Measurements from ENCODE around the gene WDR27. TPM values are rescaled to one million over a fixed set of nuclear protein-coding genes. Genes with fewer than 3 reads are reported as not detected.

WDR27 gene
- total and polyA plus RNA-seq, 10 of the 15 experiments (the other 5 are each of a cell fraction or from before 2014, with no cell fraction given), result 1.9 to 33.2 (median 19.0) TPM

GRCh38 chr6:169666441-169666840 lies 35.4 kb downstream of the WDR27 start:
- DNase-seq (ENCODE audit: low read depth, low spot score) (no peak), FAIRE-seq (no peak), ATAC-seq (no peak)
- ChIA-PET POLR2A (no interaction called here), CTCF (no interaction called here), RAD21 (ENCODE audit: unreplicated experiment) (no interaction called here), SMC1A (ENCODE audit: uncharacterized antibody, unreplicated experiment) (no interaction called here)
- Histone ChIP-seq H3K4me3 (no peak overlapping the region), H3K27ac (ENCODE audit: control insufficient read depth, insufficient read depth) (no peak overlapping the region), H3K27me3 (replicated peaks in 1 of 2; ENCODE audit: control insufficient read depth in 2 of 2, insufficient read depth in 2 of 2, low read length in 1 of 2) (no peaks in the 10 kb centered on the region), H3K79me2 (ENCODE audit: control insufficient read depth, insufficient read depth, low read length) (no peaks in the 10 kb centered on the region), H3K36me3 (ENCODE audit: control insufficient read depth in 2 of 2, insufficient read depth in 2 of 2, low read length in 1 of 2) (peaks cover 3 to 9% of the 10 kb centered on the region in 2 experiments), H3K4me2 (ENCODE audit: control insufficient read depth, insufficient read depth) (no peak overlapping the region), H2AFZ (ENCODE audit: control insufficient read depth, low read depth, low read length) (no peak overlapping the region), H4K20me1 (ENCODE audit: control insufficient read depth, insufficient read depth) (no peaks in the 10 kb centered on the region), H3K9ac (ENCODE audit: control insufficient read depth, insufficient read depth, low read length) (no peak overlapping the region), H3K4me1 (ENCODE audit: control insufficient read depth, insufficient read depth, low read length) (no peaks in the 10 kb centered on the region), H3K9me3 (replicated peaks; ENCODE audit: control insufficient read depth, insufficient read depth, low read length) (no peaks in the 10 kb centered on the region)
- WGBS (ENCODE audit: insufficient coverage, insufficient replicate concordance, low lambda C conversion rate, missing lambda C conversion rate), result 96% methylated on average over 18 of the region's 18 CpGs
- in situ Hi-C loops (cut with MboI), result no loop called here
- BruUV-seq (replicated peaks), result no TSS peak
- intact Hi-C loops (cut with micrococcal nuclease; ENCODE audit: unreplicated experiment), result no loop called here
- TF ChIP-seq, protein P1, sequence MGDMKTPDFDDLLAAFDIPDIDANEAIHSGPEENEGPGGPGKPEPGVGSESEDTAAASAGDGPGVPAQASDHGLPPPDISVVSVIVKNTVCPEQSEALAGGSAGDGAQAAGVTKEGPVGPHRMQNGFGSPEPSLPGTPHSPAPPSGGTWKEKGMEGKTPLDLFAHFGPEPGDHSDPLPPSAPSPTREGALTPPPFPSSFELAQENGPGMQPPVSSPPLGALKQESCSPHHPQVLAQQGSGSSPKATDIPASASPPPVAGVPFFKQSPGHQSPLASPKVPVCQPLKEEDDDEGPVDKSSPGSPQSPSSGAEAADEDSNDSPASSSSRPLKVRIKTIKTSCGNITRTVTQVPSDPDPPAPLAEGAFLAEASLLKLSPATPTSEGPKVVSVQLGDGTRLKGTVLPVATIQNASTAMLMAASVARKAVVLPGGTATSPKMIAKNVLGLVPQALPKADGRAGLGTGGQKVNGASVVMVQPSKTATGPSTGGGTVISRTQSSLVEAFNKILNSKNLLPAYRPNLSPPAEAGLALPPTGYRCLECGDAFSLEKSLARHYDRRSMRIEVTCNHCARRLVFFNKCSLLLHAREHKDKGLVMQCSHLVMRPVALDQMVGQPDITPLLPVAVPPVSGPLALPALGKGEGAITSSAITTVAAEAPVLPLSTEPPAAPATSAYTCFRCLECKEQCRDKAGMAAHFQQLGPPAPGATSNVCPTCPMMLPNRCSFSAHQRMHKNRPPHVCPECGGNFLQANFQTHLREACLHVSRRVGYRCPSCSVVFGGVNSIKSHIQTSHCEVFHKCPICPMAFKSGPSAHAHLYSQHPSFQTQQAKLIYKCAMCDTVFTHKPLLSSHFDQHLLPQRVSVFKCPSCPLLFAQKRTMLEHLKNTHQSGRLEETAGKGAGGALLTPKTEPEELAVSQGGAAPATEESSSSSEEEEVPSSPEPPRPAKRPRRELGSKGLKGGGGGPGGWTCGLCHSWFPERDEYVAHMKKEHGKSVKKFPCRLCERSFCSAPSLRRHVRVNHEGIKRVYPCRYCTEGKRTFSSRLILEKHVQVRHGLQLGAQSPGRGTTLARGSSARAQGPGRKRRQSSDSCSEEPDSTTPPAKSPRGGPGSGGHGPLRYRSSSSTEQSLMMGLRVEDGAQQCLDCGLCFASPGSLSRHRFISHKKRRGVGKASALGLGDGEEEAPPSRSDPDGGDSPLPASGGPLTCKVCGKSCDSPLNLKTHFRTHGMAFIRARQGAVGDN (IDR thresholded peaks at IDR 0.05), result no peak

GRCh38 chr6:169665289-169665688 lies 36.5 kb downstream of the WDR27 start:
- ChIA-PET POLR2A (no interaction called here), RAD21 (ENCODE audit: unreplicated experiment) (no interaction called here), CTCF (no interaction called here), SMC1A (ENCODE audit: uncharacterized antibody, unreplicated experiment) (no interaction called here)
- ATAC-seq (no peak), DNase-seq (ENCODE audit: low read depth, low spot score) (no peak), FAIRE-seq (no peak)
- Histone ChIP-seq H3K4me2 (ENCODE audit: control insufficient read depth, insufficient read depth) (no peak overlapping the region), H3K9me3 (replicated peaks; ENCODE audit: control insufficient read depth, insufficient read depth, low read length) (no peaks in the 10 kb centered on the region), H3K36me3 (ENCODE audit: control insufficient read depth in 2 of 2, insufficient read depth in 2 of 2, low read length in 1 of 2) (peaks cover 3 to 9% of the 10 kb centered on the region in 2 experiments), H4K20me1 (ENCODE audit: control insufficient read depth, insufficient read depth) (no peaks in the 10 kb centered on the region), H3K79me2 (ENCODE audit: control insufficient read depth, insufficient read depth, low read length) (no peaks in the 10 kb centered on the region), H3K4me1 (ENCODE audit: control insufficient read depth, insufficient read depth, low read length) (no peaks in the 10 kb centered on the region), H3K27me3 (replicated peaks in 1 of 2; ENCODE audit: control insufficient read depth in 2 of 2, insufficient read depth in 2 of 2, low read length in 1 of 2) (no peaks in the 10 kb centered on the region), H3K27ac (ENCODE audit: control insufficient read depth, insufficient read depth) (no peak overlapping the region), H3K9ac (ENCODE audit: control insufficient read depth, insufficient read depth, low read length) (no peak overlapping the region), H3K4me3 (no peak overlapping the region), H2AFZ (ENCODE audit: control insufficient read depth, low read depth, low read length) (no peak overlapping the region)
- intact Hi-C loops (cut with micrococcal nuclease; ENCODE audit: unreplicated experiment) (no loop called here), in situ Hi-C loops (cut with MboI) (no loop called here)
- no TSS peak for BruUV-seq (replicated peaks)
- 94% methylated on average over 9 of the region's 9 CpGs for WGBS (ENCODE audit: insufficient coverage, insufficient replicate concordance, low lambda C conversion rate, missing lambda C conversion rate)
- TF ChIP-seq, protein P2, sequence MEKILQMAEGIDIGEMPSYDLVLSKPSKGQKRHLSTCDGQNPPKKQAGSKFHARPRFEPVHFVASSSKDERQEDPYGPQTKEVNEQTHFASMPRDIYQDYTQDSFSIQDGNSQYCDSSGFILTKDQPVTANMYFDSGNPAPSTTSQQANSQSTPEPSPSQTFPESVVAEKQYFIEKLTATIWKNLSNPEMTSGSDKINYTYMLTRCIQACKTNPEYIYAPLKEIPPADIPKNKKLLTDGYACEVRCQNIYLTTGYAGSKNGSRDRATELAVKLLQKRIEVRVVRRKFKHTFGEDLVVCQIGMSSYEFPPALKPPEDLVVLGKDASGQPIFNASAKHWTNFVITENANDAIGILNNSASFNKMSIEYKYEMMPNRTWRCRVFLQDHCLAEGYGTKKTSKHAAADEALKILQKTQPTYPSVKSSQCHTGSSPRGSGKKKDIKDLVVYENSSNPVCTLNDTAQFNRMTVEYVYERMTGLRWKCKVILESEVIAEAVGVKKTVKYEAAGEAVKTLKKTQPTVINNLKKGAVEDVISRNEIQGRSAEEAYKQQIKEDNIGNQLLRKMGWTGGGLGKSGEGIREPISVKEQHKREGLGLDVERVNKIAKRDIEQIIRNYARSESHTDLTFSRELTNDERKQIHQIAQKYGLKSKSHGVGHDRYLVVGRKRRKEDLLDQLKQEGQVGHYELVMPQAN (conservative IDR thresholded peaks at IDR 0.05), result no peak
- TF ChIP-seq, protein P3, sequence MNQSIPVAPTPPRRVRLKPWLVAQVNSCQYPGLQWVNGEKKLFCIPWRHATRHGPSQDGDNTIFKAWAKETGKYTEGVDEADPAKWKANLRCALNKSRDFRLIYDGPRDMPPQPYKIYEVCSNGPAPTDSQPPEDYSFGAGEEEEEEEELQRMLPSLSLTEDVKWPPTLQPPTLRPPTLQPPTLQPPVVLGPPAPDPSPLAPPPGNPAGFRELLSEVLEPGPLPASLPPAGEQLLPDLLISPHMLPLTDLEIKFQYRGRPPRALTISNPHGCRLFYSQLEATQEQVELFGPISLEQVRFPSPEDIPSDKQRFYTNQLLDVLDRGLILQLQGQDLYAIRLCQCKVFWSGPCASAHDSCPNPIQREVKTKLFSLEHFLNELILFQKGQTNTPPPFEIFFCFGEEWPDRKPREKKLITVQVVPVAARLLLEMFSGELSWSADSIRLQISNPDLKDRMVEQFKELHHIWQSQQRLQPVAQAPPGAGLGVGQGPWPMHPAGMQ (IDR thresholded peaks at IDR 0.05; ENCODE audit: borderline replicate concordance), result no peak
- TF ChIP-seq, protein P4, sequence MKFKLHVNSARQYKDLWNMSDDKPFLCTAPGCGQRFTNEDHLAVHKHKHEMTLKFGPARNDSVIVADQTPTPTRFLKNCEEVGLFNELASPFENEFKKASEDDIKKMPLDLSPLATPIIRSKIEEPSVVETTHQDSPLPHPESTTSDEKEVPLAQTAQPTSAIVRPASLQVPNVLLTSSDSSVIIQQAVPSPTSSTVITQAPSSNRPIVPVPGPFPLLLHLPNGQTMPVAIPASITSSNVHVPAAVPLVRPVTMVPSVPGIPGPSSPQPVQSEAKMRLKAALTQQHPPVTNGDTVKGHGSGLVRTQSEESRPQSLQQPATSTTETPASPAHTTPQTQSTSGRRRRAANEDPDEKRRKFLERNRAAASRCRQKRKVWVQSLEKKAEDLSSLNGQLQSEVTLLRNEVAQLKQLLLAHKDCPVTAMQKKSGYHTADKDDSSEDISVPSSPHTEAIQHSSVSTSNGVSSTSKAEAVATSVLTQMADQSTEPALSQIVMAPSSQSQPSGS (IDR thresholded peaks at IDR 0.05; ENCODE audit: low read length), result no peak
- no peak for TF ChIP-seq FOXM1 (IDR thresholded peaks at IDR 0.05; ENCODE audit: low read depth, low read length)
- TF ChIP-seq CHD1 (IDR thresholded peaks at IDR 0.05; ENCODE audit: low read depth, low read length), result no peak
- no peak for TF ChIP-seq GABPA (IDR thresholded peaks at IDR 0.05; ENCODE audit: low read depth)
- TF ChIP-seq FOXK2 (IDR thresholded peaks at IDR 0.05), result no peak
- TF ChIP-seq IKZF1 (conservative IDR thresholded peaks at IDR 0.05), result no peak
